GM21381 (cell line): ENCODE data around the gene RNF19B.
"Not testable (repeated sequence)": the region's sequence is repeated elsewhere in the genome, so short reads cannot be mapped to it uniquely, and the experiment has no call there.

Experiments used
- ATAC-seq: cut with Tn5 transposase; IDR thresholded peaks from one replicate; pipeline ENCODE4 v1.9.1; 2021; ENCODE audit warnings: mild to moderate bottlenecking, moderate library complexity; ENCODE audit not compliant: unreplicated experiment

The RNF19B gene

GRCh38 chr1:32993324-32993636, 28.7 kb upstream of the RNF19B start:
- ATAC-seq: not testable (repeated sequence)

- peak; percentile 74 for ATAC-seq
These were observed 28.1 kb upstream of the RNF19B start for GRCh38 chr1:32992489-32993323.

- ATAC-seq: peak; percentile 30
These were observed 27.3 kb upstream of the RNF19B start for GRCh38 chr1:32991819-32992488.

GRCh38 chr1:32991386-32991785, 26.8 kb upstream of the RNF19B start:
- no peak for ATAC-seq

- no peak for ATAC-seq
These were observed 26.3 kb upstream of the RNF19B start for GRCh38 chr1:32990887-32991286.

GRCh38 chr1:32989160-32990050, 24.8 kb upstream of the RNF19B start:
- no peak for ATAC-seq

GRCh38 chr1:32988665-32989064, 24.1 kb upstream of the RNF19B start:
- no peak for ATAC-seq

GRCh38 chr1:32985226-32985625, 20.6 kb upstream of the RNF19B start:
- ATAC-seq: no peak

GRCh38 chr1:32984455-32985171, 20.0 kb upstream of the RNF19B start:
- ATAC-seq: no peak

- ATAC-seq: no peak
These were observed 19.5 kb upstream of the RNF19B start for GRCh38 chr1:32984090-32984454.

GRCh38 chr1:32983020-32983419, 18.4 kb upstream of the RNF19B start:
- no peak for ATAC-seq

GRCh38 chr1:32981003-32981901, 16.6 kb upstream of the RNF19B start:
- ATAC-seq: peak; percentile 90

- ATAC-seq: no peak
These were observed 15.5 kb upstream of the RNF19B start for GRCh38 chr1:32980080-32980479.

GRCh38 chr1:32978854-32979253, 14.2 kb upstream of the RNF19B start:
- no peak for ATAC-seq

- ATAC-seq: no peak
These were observed 13.0 kb upstream of the RNF19B start for GRCh38 chr1:32977546-32978087.

GRCh38 chr1:32975055-32975454, 10.4 kb upstream of the RNF19B start:
- ATAC-seq: not testable (repeated sequence)

GRCh38 chr1:32973458-32973857, 8.8 kb upstream of the RNF19B start:
- ATAC-seq: not testable (repeated sequence)

GRCh38 chr1:32972814-32973428, 8.3 kb upstream of the RNF19B start:
- no peak for ATAC-seq

GRCh38 chr1:32971576-32971975, 7.0 kb upstream of the RNF19B start:
- no peak for ATAC-seq
